ENCODE data around the gene RCBTB2. TPM values are rescaled to one million over a fixed set of nuclear protein-coding genes. Genes with fewer than 3 reads are reported as not detected.

RCBTB2 gene
- total RNA-seq, 6 experiments from 2014 or later, result 6.6 to 9.3 (median 7.5) TPM

GRCh38 chr13:48579165-48579918, 46.5 kb upstream of the RCBTB2 start:
- no peak overlapping the region for H3K27ac Mint-ChIP-seq
- peaks cover 8% of the 10 kb centered on the region for H3K27me3 Mint-ChIP-seq (ENCODE audit: insufficient read depth)
- DNase-seq, result no peak
- no peak overlapping the region for H3K4me3 Mint-ChIP-seq
- no peaks in the 10 kb centered on the region for H3K36me3 Mint-ChIP-seq (ENCODE audit: low read depth)
- H3K9me3 Mint-ChIP-seq, result no peaks in the 10 kb centered on the region
- TF ChIP-seq CTCF (IDR thresholded peaks at IDR 0.05), result no peak
- no peaks in the 10 kb centered on the region for H3K4me1 Mint-ChIP-seq (ENCODE audit: low read depth)

- H3K4me3 Mint-ChIP-seq, result no peak overlapping the region
- peaks cover 7% of the 10 kb centered on the region for H3K27me3 Mint-ChIP-seq (ENCODE audit: insufficient read depth)
- H3K27ac Mint-ChIP-seq, result no peak overlapping the region
- H3K36me3 Mint-ChIP-seq (ENCODE audit: low read depth), result no peaks in the 10 kb centered on the region
- H3K4me1 Mint-ChIP-seq (ENCODE audit: low read depth), result no peaks in the 10 kb centered on the region
- no peak for DNase-seq
- H3K9me3 Mint-ChIP-seq, result no peaks in the 10 kb centered on the region
- no peak for TF ChIP-seq CTCF (IDR thresholded peaks at IDR 0.05)
These were observed 45.8 kb upstream of the RCBTB2 start for GRCh38 chr13:48578516-48579164.

- H3K4me3 Mint-ChIP-seq, result no peak overlapping the region
- H3K36me3 Mint-ChIP-seq (ENCODE audit: low read depth), result no peaks in the 10 kb centered on the region
- no peak for DNase-seq
- no peaks in the 10 kb centered on the region for H3K9me3 Mint-ChIP-seq
- no peaks in the 10 kb centered on the region; the same call in none of the 2 replicates for H3K27me3 Mint-ChIP-seq (ENCODE audit: insufficient read depth)
- H3K27ac Mint-ChIP-seq, result no peak overlapping the region
- no peak for TF ChIP-seq CTCF (IDR thresholded peaks at IDR 0.05)
- H3K4me1 Mint-ChIP-seq (ENCODE audit: low read depth), result no peaks in the 10 kb centered on the region; the same call in 1 of the 2 replicates
These were observed 43.6 kb upstream of the RCBTB2 start for GRCh38 chr13:48576448-48577010.

GRCh38 chr13:48575031-48575430, 42.2 kb upstream of the RCBTB2 start:
- no peak for DNase-seq
- Mint-ChIP-seq H3K9me3 (no peaks in the 10 kb centered on the region), H3K36me3 (ENCODE audit: low read depth) (no peaks in the 10 kb centered on the region), H3K27ac (no peak overlapping the region), H3K4me1 (ENCODE audit: low read depth) (peaks cover 6% of the 10 kb centered on the region; the same call in 1 of the 2 replicates), H3K27me3 (ENCODE audit: insufficient read depth) (no peaks in the 10 kb centered on the region; the same call in none of the 2 replicates), H3K4me3 (no peak overlapping the region)
- no peak for TF ChIP-seq CTCF (IDR thresholded peaks at IDR 0.05)

- TF ChIP-seq CTCF (IDR thresholded peaks at IDR 0.05), result no peak
- Mint-ChIP-seq H3K9me3 (no peaks in the 10 kb centered on the region), H3K27me3 (ENCODE audit: insufficient read depth) (peaks cover 1% of the 10 kb centered on the region), H3K36me3 (ENCODE audit: low read depth) (no peaks in the 10 kb centered on the region), H3K4me1 (ENCODE audit: low read depth) (peaks cover 6% of the 10 kb centered on the region; the same call in 1 of the 2 replicates), H3K4me3 (no peak overlapping the region), H3K27ac (no peak overlapping the region)
- no peak for DNase-seq
These were observed 41.3 kb upstream of the RCBTB2 start for GRCh38 chr13:48574041-48574796.

Measured in HFFc6 (cell line).